Epidermal melanocyte (primary cell): ENCODE results near the gene MYOF.
A peak's percentile ranks its signal among the peaks of the same experiment; 100 is the strongest.
"Not testable (repeated sequence)": the region's sequence is repeated elsewhere in the genome, so short reads cannot be mapped to it uniquely, and the experiment has no call there.

Experiments
- DNase-seq: peaks from one replicate; pipeline ENCODE4 v3.0.0; 2011; ENCODE audit warnings: low spot score; ENCODE audit not compliant: insufficient read length

MYOF gene

GRCh38 chr10:93390306-93391090 is 91.6 kb downstream of the MYOF start:
- DNase-seq, result no peak

- no peak for DNase-seq
Measured at GRCh38 chr10:93386631-93387369, 95.3 kb downstream of the MYOF start.

GRCh38 chr10:93385345-93385744 is 96.8 kb downstream of the MYOF start:
- DNase-seq, result no peak

- DNase-seq, result no peak
Measured at GRCh38 chr10:93384006-93384405, 98.1 kb downstream of the MYOF start.

- no peak for DNase-seq
Measured at GRCh38 chr10:93383562-93383981, 98.6 kb downstream of the MYOF start.

GRCh38 chr10:93379731-93380575 is 102.2 kb downstream of the MYOF start:
- no peak for DNase-seq

- no peak for DNase-seq
Measured at GRCh38 chr10:93378997-93379730, 103.0 kb downstream of the MYOF start.

GRCh38 chr10:93378039-93378438 is 104.1 kb downstream of the MYOF start:
- DNase-seq, result no peak

GRCh38 chr10:93376372-93377293 is 105.5 kb downstream of the MYOF start:
- peak; percentile 89 for DNase-seq

- no peak for DNase-seq
Measured at GRCh38 chr10:93370961-93371360, 111.2 kb downstream of the MYOF start.

GRCh38 chr10:93369588-93370164 is 112.5 kb downstream of the MYOF start:
- no peak for DNase-seq

GRCh38 chr10:93368210-93368609 is 113.9 kb downstream of the MYOF start:
- no peak for DNase-seq

- no peak for DNase-seq
Measured at GRCh38 chr10:93367664-93368063, 114.5 kb downstream of the MYOF start.

GRCh38 chr10:93364966-93365365 is 117.2 kb downstream of the MYOF start:
- DNase-seq, result no peak

- DNase-seq, result no peak
Measured at GRCh38 chr10:93363891-93364648, 118.1 kb downstream of the MYOF start.

- DNase-seq, result not testable (repeated sequence)
Measured at GRCh38 chr10:93358398-93358797, 123.7 kb downstream of the MYOF start.

GRCh38 chr10:93357680-93358079 is 124.5 kb downstream of the MYOF start:
- DNase-seq, result peak; percentile 66

GRCh38 chr10:93356516-93356915 is 125.6 kb downstream of the MYOF start:
- DNase-seq, result no peak
